GM19452 (cell line): ENCODE data around the gene ALDH16A1.

ENCODE experiments used
- ATAC-seq: cut with Tn5 transposase; IDR thresholded peaks from one replicate; pipeline ENCODE4 v1.9.1; 2021; ENCODE audit not compliant: unreplicated experiment

Gene ALDH16A1

GRCh38 chr19:49423071-49423984 lies 29.7 kb upstream of the ALDH16A1 start, which contains the start of gene PTH2:
Gene PTH2 (minus strand): TSS chr19:49423441. CDS start chr19:49423339, 102 bp downstream.
- no peak for ATAC-seq

GRCh38 chr19:49423985-49424303 lies 29.1 kb upstream of the ALDH16A1 start:
- ATAC-seq, result no peak

- ATAC-seq, result no peak
Measured at GRCh38 chr19:49425178-49425577, 27.8 kb upstream of the ALDH16A1 start, which contains the start of gene GFY. Gene GFY (plus strand): TSS chr19:49425388. CDS start chr19:49426431, 1,043 bp downstream.

GRCh38 chr19:49425922-49426592 lies 27.0 kb upstream of the ALDH16A1 start:
- no peak for ATAC-seq

DNA sequence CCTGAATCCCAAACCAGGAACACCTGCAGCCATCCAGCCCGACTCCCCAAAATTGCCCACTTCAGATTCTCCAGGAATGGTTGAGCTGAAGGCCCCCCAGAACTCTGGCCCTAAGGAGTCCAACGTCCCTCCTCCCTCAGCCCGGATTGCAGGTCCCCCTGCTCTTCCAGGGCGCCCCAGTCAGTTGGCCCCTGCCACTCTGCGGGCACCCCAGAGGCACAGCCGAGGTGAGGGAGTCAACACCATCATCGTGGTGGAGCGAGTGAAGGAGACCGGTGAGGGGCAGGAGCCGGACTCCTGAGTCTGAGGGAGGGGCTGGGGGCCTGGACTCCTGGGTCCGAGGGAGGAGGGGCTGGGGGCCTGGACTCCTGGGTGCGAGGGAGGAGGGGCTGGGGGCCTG lies 25.7 kb upstream of the ALDH16A1 start:
- ATAC-seq, result no peak

GRCh38 chr19:49427855-49428546 lies 25.0 kb upstream of the ALDH16A1 start:
- ATAC-seq, result no peak

GRCh38 chr19:49428547-49429451 lies 24.2 kb upstream of the ALDH16A1 start:
- ATAC-seq, result no peak

DNA sequence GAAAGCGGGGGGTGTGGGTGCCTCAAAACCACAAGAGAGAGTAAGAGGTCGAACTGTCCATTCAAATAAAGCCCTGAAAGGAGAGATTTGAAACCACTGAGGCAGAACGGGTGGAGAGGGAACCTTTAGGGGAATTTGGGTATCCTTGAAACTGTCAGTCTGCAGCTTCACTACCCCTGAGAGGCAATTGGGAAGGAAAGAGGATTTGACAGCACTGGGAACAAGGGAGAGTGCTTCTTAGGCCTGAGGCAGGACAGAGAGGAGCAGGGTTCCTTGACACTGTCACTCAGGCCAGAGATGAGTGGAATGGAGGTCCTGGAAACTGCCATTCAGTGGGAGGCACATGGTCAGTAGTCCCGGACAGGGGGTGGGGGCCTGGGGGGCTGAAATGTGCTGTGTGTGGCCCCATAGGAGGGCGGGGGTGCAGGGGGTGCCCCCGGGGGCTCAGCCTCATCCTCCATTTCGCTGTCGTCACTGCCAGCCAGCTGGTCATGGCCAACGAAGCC lies 22.8 kb upstream of the ALDH16A1 start:
- ATAC-seq, result no peak

DNA sequence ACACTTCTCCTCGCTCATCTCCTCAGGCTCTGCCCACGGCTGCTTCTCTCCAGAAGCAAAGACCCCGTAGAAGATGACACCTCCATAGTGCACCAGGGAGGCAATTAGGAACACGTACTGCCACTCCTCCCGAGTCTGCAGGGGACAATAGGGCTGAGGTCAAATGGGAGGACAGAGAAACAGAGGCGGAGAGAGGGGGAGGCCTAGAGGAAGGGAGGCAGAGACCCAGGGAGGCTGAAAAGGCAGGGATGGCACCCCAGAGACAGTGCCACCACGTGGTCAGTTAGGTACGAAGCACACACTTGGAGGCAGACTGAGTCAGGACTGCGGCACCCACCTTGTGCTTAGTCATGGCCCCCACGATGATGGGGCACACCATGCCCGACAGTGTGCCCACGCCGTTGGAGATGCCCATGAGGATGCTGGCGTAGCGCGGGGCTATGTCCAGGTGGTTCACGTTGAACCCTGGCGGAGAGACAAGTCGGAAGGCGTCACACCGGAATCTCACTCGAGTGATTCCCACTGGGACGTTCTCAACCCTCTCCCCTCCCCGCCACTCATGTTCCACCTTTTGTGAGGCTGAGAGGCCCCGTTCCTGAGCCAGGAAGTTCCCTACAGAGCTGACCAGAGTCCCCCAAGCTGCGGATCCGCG lies 22.2 kb upstream of the ALDH16A1 start:
- no peak for ATAC-seq

DNA sequence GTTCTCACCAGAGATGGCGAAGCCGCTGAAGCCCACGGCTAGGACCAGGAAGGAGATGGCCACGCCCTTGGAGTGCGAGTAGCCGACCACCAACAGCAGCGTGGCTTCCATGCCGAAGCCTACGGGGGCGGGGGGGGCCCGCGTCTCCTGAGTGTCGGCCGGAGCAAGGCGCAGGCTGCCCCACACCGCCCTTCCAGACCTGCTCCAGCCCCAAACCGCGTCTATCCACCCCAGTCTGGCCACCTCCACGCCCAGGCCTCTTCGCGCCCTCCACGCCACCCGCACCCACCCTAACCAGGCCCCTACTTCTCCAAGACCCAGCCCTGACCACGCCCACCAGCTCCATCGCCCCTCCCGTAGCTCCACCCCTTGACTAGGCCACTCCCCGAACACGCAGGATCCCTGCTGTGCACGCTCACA lies 21.7 kb upstream of the ALDH16A1 start:
- no peak for ATAC-seq

- ATAC-seq, result no peak
Measured at GRCh38 chr19:49432141-49433073, 20.6 kb upstream of the ALDH16A1 start.

DNA sequence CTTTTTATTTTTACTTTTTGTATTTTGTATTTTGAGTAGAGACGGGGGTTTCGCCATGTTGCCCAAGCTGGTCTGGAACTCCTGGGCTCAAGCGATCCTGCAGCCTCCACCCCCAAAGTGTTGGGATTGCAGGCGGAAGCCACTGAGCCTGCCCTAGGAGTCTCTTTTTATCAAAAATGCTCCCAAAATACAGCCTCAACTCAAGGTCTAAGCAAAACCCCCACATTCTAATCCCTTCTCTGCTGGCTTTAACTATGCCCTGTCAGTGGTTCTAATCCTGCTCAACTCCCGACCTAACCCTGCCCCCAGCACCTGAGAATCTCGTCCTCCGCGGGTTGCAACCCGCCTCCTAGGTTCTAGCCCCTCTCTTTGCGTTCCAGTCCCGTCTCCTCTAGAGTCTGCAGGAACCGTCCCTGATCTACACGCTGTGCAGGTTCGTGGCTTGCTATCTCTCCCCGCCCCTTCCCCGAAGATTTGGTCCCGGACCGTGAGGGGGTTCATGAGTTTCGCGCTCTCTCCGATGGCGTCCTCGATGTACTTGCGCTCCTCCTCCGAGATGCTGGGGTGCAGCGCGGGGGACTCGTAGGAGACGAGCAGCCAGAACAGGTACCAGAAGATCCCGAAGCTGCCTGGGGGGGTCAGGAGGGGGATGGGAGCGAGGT lies 19.7 kb upstream of the ALDH16A1 start:
- ATAC-seq, result no peak

GRCh38 chr19:49434907-49435583 lies 18.0 kb upstream of the ALDH16A1 start:
- ATAC-seq, result no peak

GRCh38 chr19:49435670-49436069 lies 17.4 kb upstream of the ALDH16A1 start:
- no peak for ATAC-seq

- no peak for ATAC-seq
Measured at GRCh38 chr19:49436381-49437017, 16.5 kb upstream of the ALDH16A1 start.

- no peak for ATAC-seq
Measured at GRCh38 chr19:49437231-49437630, 15.8 kb upstream of the ALDH16A1 start.

GRCh38 chr19:49438261-49438660 lies 14.8 kb upstream of the ALDH16A1 start:
- ATAC-seq, result no peak
